Measurements from ENCODE around the gene SLC16A1. TPM values are rescaled to one million over a fixed set of nuclear protein-coding genes. Genes with fewer than 3 reads are reported as not detected.

Gene SLC16A1
- total and polyA plus RNA-seq, 2 of the 8 experiments (the other 6 are each of a cell fraction or from before 2014, with no cell fraction given) = 435 to 545 TPM

DNA sequence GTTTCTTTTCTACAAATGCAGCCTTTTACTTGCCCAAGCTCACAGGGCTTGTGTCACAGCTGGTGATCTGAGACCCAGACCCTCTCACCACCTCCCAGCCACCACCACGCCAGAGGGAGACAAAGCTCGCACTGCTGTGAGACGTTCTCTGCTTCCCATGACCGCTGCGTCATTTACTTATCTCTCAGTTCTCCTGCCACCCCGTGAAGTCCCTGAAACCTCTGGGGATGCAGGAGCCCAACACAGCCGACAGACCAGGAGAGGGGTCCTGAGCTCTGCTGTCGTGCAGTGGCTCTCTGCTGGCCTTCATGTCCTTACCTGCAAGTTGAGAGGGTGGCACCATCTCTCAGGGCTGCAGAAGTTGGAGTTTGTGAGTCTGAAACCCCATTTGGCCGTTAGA is 77.7 kb downstream of the SLC16A1 start (continued):
- TF ChIP-seq KDM5A (IDR thresholded peaks at IDR 0.05; ENCODE audit: low read length) (no peak), BACH1 (IDR thresholded peaks at IDR 0.05; ENCODE audit: low read length) (no peak), BCL11A (IDR thresholded peaks at IDR 0.05; ENCODE audit: low read depth in 2 of 2, low read length in 2 of 2) (no peak), YY1 (IDR thresholded peaks at IDR 0.05; ENCODE audit: low read depth, low read length) (no peak), TAF1 (IDR thresholded peaks at IDR 0.05; ENCODE audit: low read depth, low read length) (no peak), KDM4A (IDR thresholded peaks at IDR 0.05; ENCODE audit: low read depth, low read length, severe bottlenecking) (no peak), TEAD4 (IDR thresholded peaks at IDR 0.05; ENCODE audit: low read depth, low read length) (no peak)

Measured in H1 (cell line).